ENCODE results near the gene RANGRF.

RANGRF gene

GRCh38 chr17:8285270-8286181 lies 2.9 kb upstream of the RANGRF start:
- no peak overlapping the region for H3K4me3 ChIP-seq (ENCODE audit: low read depth, low read length)
- TF ChIP-seq CTCF (conservative IDR thresholded peaks at IDR 0.05; ENCODE audit: low read depth, low read length), result no peak
- DNase-seq (ENCODE audit: low read depth), result no peak

GRCh38 chr17:8287651-8288335 lies 677 bp upstream of the RANGRF start:
- no peak for TF ChIP-seq CTCF (conservative IDR thresholded peaks at IDR 0.05; ENCODE audit: low read depth, low read length)
- DNase-seq (ENCODE audit: low read depth), result no peak
- H3K4me3 ChIP-seq (ENCODE audit: low read depth, low read length), result peak overlapping the region; percentile 88

GRCh38 chr17:8289103-8289397 lies 580 bp downstream of the RANGRF start:
- H3K4me3 ChIP-seq (ENCODE audit: low read depth, low read length), result peak overlapping the region; percentile 88
- TF ChIP-seq CTCF (conservative IDR thresholded peaks at IDR 0.05; ENCODE audit: low read depth, low read length), result no peak
- DNase-seq (ENCODE audit: low read depth), result no peak

- no peak for TF ChIP-seq CTCF (conservative IDR thresholded peaks at IDR 0.05; ENCODE audit: low read depth, low read length)
- H3K4me3 ChIP-seq (ENCODE audit: low read depth, low read length), result no peak overlapping the region
These were observed 1.6 kb downstream of the RANGRF start for GRCh38 chr17:8290043-8290442.

GRCh38 chr17:8292639-8293395 lies 4.3 kb downstream of the RANGRF start:
- no peak for DNase-seq (ENCODE audit: low read depth)
- H3K4me3 ChIP-seq (ENCODE audit: low read depth, low read length), result no peak overlapping the region
- no peak for TF ChIP-seq CTCF (conservative IDR thresholded peaks at IDR 0.05; ENCODE audit: low read depth, low read length)

More at GRCh38 chr17:8290043-8290442, 1.6 kb downstream of the RANGRF start:
- DNase-seq (ENCODE audit: low read depth), result no peak

- H3K4me3 ChIP-seq (ENCODE audit: low read depth, low read length), result no peak overlapping the region
- no peak for DNase-seq (ENCODE audit: low read depth)
- TF ChIP-seq CTCF (conservative IDR thresholded peaks at IDR 0.05; ENCODE audit: low read depth, low read length), result no peak
These were observed 5.9 kb downstream of the RANGRF start for GRCh38 chr17:8294361-8294760.
